B cell (primary cell): ENCODE results near the gene N4BP2.

Source experiments
- CTCF ChIP-seq: fragments of 200-600 bp; IDR thresholded peaks from one replicate; pipeline ENCODE4 v1.8.0; 2022; ENCODE audit warnings: antibody characterized with exemption, mild to moderate bottlenecking
- EZH2 ChIP-seq: IDR thresholded peaks from 2 replicates; pipeline ENCODE4 v1.6.1; 2012; ENCODE audit warnings: borderline replicate concordance, low read depth, mild to moderate bottlenecking, moderate library complexity, low read length; ENCODE audit not compliant: insufficient read depth, poor library complexity, severe bottlenecking

GRCh38 chr4:40187386-40187906 lies 130.8 kb downstream of the N4BP2 start:
- TF ChIP-seq CTCF (no peak), EZH2 (no peak)
